ENCODE results near the gene TWNK. TPM values are rescaled to one million over a fixed set of nuclear protein-coding genes. Genes with fewer than 3 reads are reported as not detected.
A peak's percentile ranks its signal among the peaks of the same experiment; 100 is the strongest.

The TWNK gene
- total RNA-seq, 4 donors from 2014 or later, result 8.3 to 10.8 (median 8.9) TPM

GRCh38 chr10:100996678-100997359, 9.5 kb downstream of the TWNK start:
- peaks cover 0 to 21% of the 10 kb centered on the region in 2 donors for H3K36me3 ChIP-seq
- no peaks in the 10 kb centered on the region for H3K27me3 ChIP-seq
- H3K4me1 ChIP-seq, result peaks cover 1 to 46% (median 16%) of the 10 kb centered on the region in 3 donors
- peak in 1 of 4 experiments; percentile 8 for TF ChIP-seq CTCF (IDR thresholded peaks at IDR 0.05)
- no peak for TF ChIP-seq EP300 (IDR thresholded peaks at IDR 0.05)
- no peak for TF ChIP-seq POLR2AphosphoS5 (IDR thresholded peaks at IDR 0.05)
- no peaks in the 10 kb centered on the region for H3K9me3 ChIP-seq
- no peak for ATAC-seq
- 0% methylated on average over 3 of the region's 46 CpGs; no CpG with 5 or more reads in 1 of the 2 donors for whole genome bisulfite sequencing, 2 donors (ENCODE audit: low coverage in 1 of 2)
- peak overlapping the region; percentile 96 to 99 (median 99) for H3K27ac ChIP-seq
- peak overlapping the region; percentile 72 to 81 for H3K4me3 ChIP-seq

- peaks cover 0 to 18% of the 10 kb centered on the region in 2 donors for H3K36me3 ChIP-seq
- H3K4me3 ChIP-seq, result peak overlapping the region; percentile 72 to 81
- peaks cover 2 to 53% (median 23%) of the 10 kb centered on the region in 3 donors for H3K4me1 ChIP-seq
- 0% methylated on average over 2 of the region's 66 CpGs for WGBS, 2 donors (ENCODE audit: low coverage in 1 of 2)
- TF ChIP-seq EP300 (IDR thresholded peaks at IDR 0.05) (no peak), CTCF (IDR thresholded peaks at IDR 0.05) (peak; percentile 92 to 95 (median 94)), POLR2A (IDR thresholded peaks at IDR 0.05) (peak in 1 of 2 donors; percentile 6), POLR2AphosphoS5 (IDR thresholded peaks at IDR 0.05) (peak; percentile 29)
- no peaks in the 10 kb centered on the region for H3K27me3 ChIP-seq
- H3K9me3 ChIP-seq, result no peaks in the 10 kb centered on the region
- H3K27ac ChIP-seq, result peak overlapping the region; percentile 96 to 99 (median 99)
- peak; percentile 52 for ATAC-seq
Observed at GRCh38 chr10:100997360-100998182, 10.2 kb downstream of the TWNK start.

GRCh38 chr10:100998183-100998990, 11.0 kb downstream of the TWNK start:
- ATAC-seq, result peak; percentile 39
- Histone ChIP-seq H3K27me3 (no peaks in the 10 kb centered on the region), H3K27ac (peak overlapping the region; percentile 96 to 99 (median 99)), H3K4me1 (peaks cover 2 to 61% (median 24%) of the 10 kb centered on the region in 3 donors), H3K36me3 (peaks cover 0 to 18% of the 10 kb centered on the region in 2 donors), H3K9me3 (no peaks in the 10 kb centered on the region), H3K4me3 (peak overlapping the region; percentile 72 to 81)
- TF ChIP-seq CTCF (IDR thresholded peaks at IDR 0.05), result no peak
- no peak for TF ChIP-seq POLR2A (IDR thresholded peaks at IDR 0.05)
- no peak for TF ChIP-seq POLR2AphosphoS5 (IDR thresholded peaks at IDR 0.05)
- no peak for TF ChIP-seq EP300 (IDR thresholded peaks at IDR 0.05)
- WGBS, 2 donors (ENCODE audit: low coverage in 1 of 2), result 1% methylated on average over 15 to 22 of the region's 25 CpGs

GRCh38 chr10:100998991-100999741, 11.8 kb downstream of the TWNK start:
- peak in 3 of 4 experiments; percentile 98 to 99 (median 99) for TF ChIP-seq CTCF (IDR thresholded peaks at IDR 0.05)
- TF ChIP-seq POLR2AphosphoS5 (IDR thresholded peaks at IDR 0.05), result peak; percentile 82
- TF ChIP-seq POLR2A (IDR thresholded peaks at IDR 0.05), result peak; percentile 91 to 94
- no peak for TF ChIP-seq EP300 (IDR thresholded peaks at IDR 0.05)
- H3K4me1 ChIP-seq, result peaks cover 2 to 69% (median 24%) of the 10 kb centered on the region in 3 donors
- no peaks in the 10 kb centered on the region for H3K9me3 ChIP-seq
- ATAC-seq, result peak; percentile 72
- H3K4me3 ChIP-seq, result peak overlapping the region; percentile 72 to 81
- H3K27ac ChIP-seq, result peak overlapping the region; percentile 96 to 99 (median 99)
- H3K27me3 ChIP-seq, result no peaks in the 10 kb centered on the region
- peaks cover 0 to 19% of the 10 kb centered on the region in 2 donors for H3K36me3 ChIP-seq
- WGBS, 2 donors (ENCODE audit: low coverage in 1 of 2), result 0% methylated on average over 2 to 11 of the region's 83 CpGs

Data from gastroesophageal sphincter (tissue), 4 donors.